Fibroblast of lung (primary cell): ENCODE data around the gene TOMM20L.

ENCODE experiments used
- EZH2 ChIP-seq: IDR thresholded peaks from 2 replicates; pipeline ENCODE4 v1.5.1; 2012; ENCODE audit warnings: low read length, control low read depth, mild to moderate bottlenecking; ENCODE audit errors: missing control alignments
- TF ChIP-seq, protein P1 (sequence below), 2 donors: IDR thresholded peaks in 1 of 2; conservative IDR thresholded peaks in 1 of 2; 1 replicate in 1 of 2; 2 replicates in 1 of 2; pipeline ENCODE4 v1.5.1; 2011 to 2012; ENCODE audit warnings: low read length in 2 of 2, control low read depth in 1 of 2, inconsistent platforms in 1 of 2, low read depth in 1 of 2, mild to moderate bottlenecking in 1 of 2

GRCh38 chr14:58455593-58456265 is 60.0 kb downstream of the TOMM20L start:
- TF ChIP-seq, protein P1, sequence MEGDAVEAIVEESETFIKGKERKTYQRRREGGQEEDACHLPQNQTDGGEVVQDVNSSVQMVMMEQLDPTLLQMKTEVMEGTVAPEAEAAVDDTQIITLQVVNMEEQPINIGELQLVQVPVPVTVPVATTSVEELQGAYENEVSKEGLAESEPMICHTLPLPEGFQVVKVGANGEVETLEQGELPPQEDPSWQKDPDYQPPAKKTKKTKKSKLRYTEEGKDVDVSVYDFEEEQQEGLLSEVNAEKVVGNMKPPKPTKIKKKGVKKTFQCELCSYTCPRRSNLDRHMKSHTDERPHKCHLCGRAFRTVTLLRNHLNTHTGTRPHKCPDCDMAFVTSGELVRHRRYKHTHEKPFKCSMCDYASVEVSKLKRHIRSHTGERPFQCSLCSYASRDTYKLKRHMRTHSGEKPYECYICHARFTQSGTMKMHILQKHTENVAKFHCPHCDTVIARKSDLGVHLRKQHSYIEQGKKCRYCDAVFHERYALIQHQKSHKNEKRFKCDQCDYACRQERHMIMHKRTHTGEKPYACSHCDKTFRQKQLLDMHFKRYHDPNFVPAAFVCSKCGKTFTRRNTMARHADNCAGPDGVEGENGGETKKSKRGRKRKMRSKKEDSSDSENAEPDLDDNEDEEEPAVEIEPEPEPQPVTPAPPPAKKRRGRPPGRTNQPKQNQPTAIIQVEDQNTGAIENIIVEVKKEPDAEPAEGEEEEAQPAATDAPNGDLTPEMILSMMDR (conservative IDR thresholded peaks at IDR 0.05 in 1 of 2, IDR thresholded peaks at IDR 0.05 in 1 of 2; ENCODE audit: low read depth in 1 of 2, low read length in 2 of 2) = no peak
- TF ChIP-seq EZH2 = no peak
